IMR-90 (cell line): ENCODE results near the gene DPEP2NB. TPM values are rescaled to one million over a fixed set of nuclear protein-coding genes. Genes with fewer than 3 reads are reported as not detected.

Experiments
- ATAC-seq: fragments of 200-7000 bp; cut with Tn5 transposase; 2 replicates; pipeline ENCODE4 v1.9.1; 2020; ENCODE audit warnings: low read depth, mild to moderate bottlenecking, moderate library complexity
- BruUV-seq: library from RNA; stranded (reverse); fragments of 400-500 nt; replicated peaks from 2 replicates; lab custom pipeline; 2021; lab: Mats Ljungman, UMichigan
- CTCF ChIA-PET: fragments of 300-600 bp; formaldehyde crosslinking; extraction: SDS; loops from one replicate; lab custom pipeline; 2021; ENCODE audit warnings: antibody characterized with exemption; lab: Yijun Ruan, JAX
- POLR2A ChIA-PET: fragments of 300-600 bp; sonication (Branson Sonifier 250); formaldehyde crosslinking; loops from one replicate; lab custom pipeline; 2022; ENCODE audit warnings: antibody characterized with exemption; ENCODE audit not compliant: unreplicated experiment; lab: Charles Lee
- DNase-seq: peaks from one replicate; pipeline ENCODE4 v3.0.0; 2013
- H2AFZ ChIP-seq: replicated peaks from 2 replicates; pipeline ENCODE3; 2013; ENCODE audit warnings: low read length, mild to moderate bottlenecking; ENCODE audit not compliant: poor library complexity
- H2AK5ac ChIP-seq: 2 replicates; pipeline ENCODE4 v1.6.1; 2013; ENCODE audit warnings: low read depth, low read length, inconsistent platforms
- H2AK9ac ChIP-seq: replicated peaks from 2 replicates; pipeline ENCODE3; 2013; ENCODE audit warnings: mild to moderate bottlenecking, low read depth, low read length, moderate library complexity; ENCODE audit not compliant: poor library complexity
- H2BK120ac ChIP-seq: 2 replicates; pipeline ENCODE4 v1.6.1; 2013; ENCODE audit warnings: low read depth, low read length, inconsistent platforms
- H2BK15ac ChIP-seq: 3 replicates; pipeline ENCODE4 v1.6.1; 2013; ENCODE audit warnings: low read depth, low read length, inconsistent platforms
- H2BK20ac ChIP-seq: 2 replicates; pipeline ENCODE4 v1.6.1; 2013; ENCODE audit warnings: low read depth, mild to moderate bottlenecking, inconsistent platforms, low read length, moderate library complexity
- H2BK5ac ChIP-seq: 2 replicates; pipeline ENCODE4 v1.6.1; 2013; ENCODE audit warnings: mild to moderate bottlenecking, low read depth, low read length, inconsistent platforms; ENCODE audit not compliant: poor library complexity, severe bottlenecking
- H3K14ac ChIP-seq: replicated peaks from 2 replicates; pipeline ENCODE4 v1.6.1; 2013; ENCODE audit warnings: low read depth, low read length, inconsistent platforms
- H3K18ac ChIP-seq: 2 replicates; pipeline ENCODE4 v1.6.1; 2013; ENCODE audit warnings: low read depth, low read length, control low read depth
- H3K23ac ChIP-seq: 2 replicates; pipeline ENCODE4 v1.6.1; 2013; ENCODE audit warnings: low read depth, low read length, inconsistent platforms
- H3K27ac ChIP-seq: 2 replicates; pipeline ENCODE4 v1.5.1; 2013; ENCODE audit warnings: mild to moderate bottlenecking, control low read depth, low read length; ENCODE audit not compliant: insufficient read depth
- H3K27me3 ChIP-seq: 2 replicates; pipeline ENCODE4 v1.6.1; 2013; ENCODE audit warnings: low read length; ENCODE audit not compliant: control insufficient read depth, insufficient read depth
- H3K36me3 ChIP-seq: 2 replicates; pipeline ENCODE4 v1.6.1; 2013; ENCODE audit warnings: low read length, mixed read lengths; ENCODE audit not compliant: control insufficient read depth, insufficient read depth
- H3K4ac ChIP-seq: 2 replicates; pipeline ENCODE4 v1.6.1; 2013; ENCODE audit warnings: low read depth, low read length, inconsistent platforms
- H3K4me1 ChIP-seq: 2 replicates; pipeline ENCODE4 v1.6.1; 2013; ENCODE audit warnings: low read length, mixed read lengths; ENCODE audit not compliant: control insufficient read depth, insufficient read depth
- H3K4me2 ChIP-seq: 2 replicates; pipeline ENCODE4 v1.6.1; 2013; ENCODE audit warnings: low read depth, mild to moderate bottlenecking, control low read depth, low read length, moderate library complexity
- H3K4me3 ChIP-seq: 2 replicates; pipeline ENCODE4 v1.5.1; 2013; ENCODE audit warnings: low read depth, mild to moderate bottlenecking, control low read depth, low read length, moderate library complexity; ENCODE audit not compliant: insufficient read depth
- H3K56ac ChIP-seq: 2 replicates; pipeline ENCODE4 v1.6.1; 2013; ENCODE audit warnings: low read length, inconsistent platforms; ENCODE audit not compliant: insufficient read depth; ENCODE audit errors: extremely low read depth
- H3K79me1 ChIP-seq, 2 experiments: 2 replicates each; pipeline ENCODE4 v1.6.1; 2013; ENCODE audit warnings: low read length in 2 of 2, inconsistent platforms in 1 of 2, low read depth in 1 of 2
- H3K9ac ChIP-seq: 2 replicates; pipeline ENCODE4 v1.6.1; 2013; ENCODE audit warnings: low read depth, low read length, control low read depth
- H3K9me1 ChIP-seq: 2 replicates; pipeline ENCODE4 v1.6.1; 2013; ENCODE audit warnings: low read length, inconsistent platforms; ENCODE audit not compliant: insufficient read depth
- H3K9me3 ChIP-seq: 2 replicates; pipeline ENCODE4 v1.6.1; 2013; ENCODE audit warnings: low read length; ENCODE audit not compliant: control insufficient read depth, insufficient read depth
- H4K20me1 ChIP-seq: 2 replicates; pipeline ENCODE4 v1.6.1; 2013; ENCODE audit warnings: low read length, inconsistent platforms; ENCODE audit not compliant: insufficient read depth
- H4K5ac ChIP-seq: 2 replicates; pipeline ENCODE4 v1.6.1; 2013; ENCODE audit warnings: mild to moderate bottlenecking, low read depth, low read length, control low read depth
- H4K8ac ChIP-seq, 2 experiments: 2 replicates each; pipeline ENCODE4 v1.6.1; 2013; ENCODE audit warnings: low read depth in 2 of 2, low read length in 2 of 2, control low read depth in 1 of 2, inconsistent platforms in 1 of 2
- H4K91ac ChIP-seq: 2 replicates; pipeline ENCODE4 v1.6.1; 2013; ENCODE audit warnings: low read depth, low read length, inconsistent platforms; ENCODE audit not compliant: insufficient read depth
- BHLHE40 ChIP-seq: fragments of 150-350 bp; IDR thresholded peaks from 2 replicates; pipeline ENCODE4 v1.6.1; 2016; ENCODE audit warnings: mild to moderate bottlenecking, low read depth, low read length
- CHD1 ChIP-seq: IDR thresholded peaks from 2 replicates; pipeline ENCODE4 v1.6.1; 2012; ENCODE audit warnings: low read depth, low read length, improper control_type of control experiment
- MAFK ChIP-seq: IDR thresholded peaks from 2 replicates; pipeline ENCODE4 v1.6.1; 2012; ENCODE audit warnings: low read depth, low read length, improper control_type of control experiment
- MXI1 ChIP-seq: IDR thresholded peaks from 2 replicates; pipeline ENCODE4 v1.6.1; 2012; ENCODE audit warnings: low read depth, mild to moderate bottlenecking, low read length, moderate library complexity, borderline replicate concordance
- POLR2A ChIP-seq: IDR thresholded peaks from 2 replicates; pipeline ENCODE4 v1.6.1; 2012; ENCODE audit warnings: mild to moderate bottlenecking, low read depth, low read length
- RCOR1 ChIP-seq: IDR thresholded peaks from 2 replicates; pipeline ENCODE4 v1.6.1; 2012; ENCODE audit warnings: mild to moderate bottlenecking, low read length, improper control_type of control experiment; ENCODE audit not compliant: insufficient replicate concordance
- WGBS, 2 experiments: methylation state at CpG; one replicate each; pipeline versions ENCODE4 v1.1.5 to v1.1.7; 2013; ENCODE audit warnings: missing lambda C conversion rate in 2 of 2; ENCODE audit not compliant: insufficient read length in 1 of 2; ENCODE audit errors: extremely low coverage in 2 of 2; 5-methylcytosine and 5-hydroxymethylcytosine counted together
- dilution Hi-C: fragments of 300-500 bp; cut with HindIII; formaldehyde crosslinking; loops from one replicate; pipeline ENCODE4 v1.14.3; 2018; ENCODE audit warnings: low sequenced_read_pairs; ENCODE audit not compliant: unreplicated experiment
- in situ Hi-C: fragments of 300-500 bp; cut with MboI; formaldehyde crosslinking; loops from 3 replicates; pipeline ENCODE4 v1.14.3; 2019; ENCODE audit warnings: low sequenced_read_pairs, inconsistent platforms, mixed read lengths
- intact Hi-C: fragments of 100-400 bp; cut with micrococcal nuclease; formaldehyde crosslinking; loops from 2 replicates; pipeline ENCODE4 v1.10.0; 2022
- polyA plus RNA-seq, 3 experiments: library from polyadenylated mRNA; depleted of rRNA; stranded (reverse); fragments of >200 nt; gene quantifications; 2 replicates each; pipeline ENCODE4 v1.2.3, GENCODE V29; 2012; ENCODE audit warnings: low replicate concordance in 1 of 3
- total RNA-seq: library from RNA; depleted of rRNA; stranded (reverse); fragments of >200 nt; gene quantifications from 2 replicates; pipeline ENCODE4 v1.2.3, GENCODE V29; 2012
- TF ChIP-seq, protein P1 (sequence below): conservative IDR thresholded peaks from 2 replicates; pipeline ENCODE4 v1.5.1; 2012; ENCODE audit warnings: mild to moderate bottlenecking, low read depth, low read length, improper control_type of control experiment
- TF ChIP-seq, protein P2 (sequence below): fragments of 150-350 bp; IDR thresholded peaks from 2 replicates; pipeline ENCODE4 v1.6.1; 2016; ENCODE audit warnings: low read depth, mild to moderate bottlenecking, low read length, moderate library complexity, borderline replicate concordance
- TF ChIP-seq, protein P3 (sequence below): fragments of 150-350 bp; IDR thresholded peaks from 2 replicates; pipeline ENCODE4 v1.6.1; 2017; ENCODE audit warnings: mild to moderate bottlenecking, antibody characterized with exemption, low read length, low read depth

Gene DPEP2NB
- total and polyA plus RNA-seq, 2 of the 4 experiments (the other 2 are of a cell fraction) = not detected

DNA sequence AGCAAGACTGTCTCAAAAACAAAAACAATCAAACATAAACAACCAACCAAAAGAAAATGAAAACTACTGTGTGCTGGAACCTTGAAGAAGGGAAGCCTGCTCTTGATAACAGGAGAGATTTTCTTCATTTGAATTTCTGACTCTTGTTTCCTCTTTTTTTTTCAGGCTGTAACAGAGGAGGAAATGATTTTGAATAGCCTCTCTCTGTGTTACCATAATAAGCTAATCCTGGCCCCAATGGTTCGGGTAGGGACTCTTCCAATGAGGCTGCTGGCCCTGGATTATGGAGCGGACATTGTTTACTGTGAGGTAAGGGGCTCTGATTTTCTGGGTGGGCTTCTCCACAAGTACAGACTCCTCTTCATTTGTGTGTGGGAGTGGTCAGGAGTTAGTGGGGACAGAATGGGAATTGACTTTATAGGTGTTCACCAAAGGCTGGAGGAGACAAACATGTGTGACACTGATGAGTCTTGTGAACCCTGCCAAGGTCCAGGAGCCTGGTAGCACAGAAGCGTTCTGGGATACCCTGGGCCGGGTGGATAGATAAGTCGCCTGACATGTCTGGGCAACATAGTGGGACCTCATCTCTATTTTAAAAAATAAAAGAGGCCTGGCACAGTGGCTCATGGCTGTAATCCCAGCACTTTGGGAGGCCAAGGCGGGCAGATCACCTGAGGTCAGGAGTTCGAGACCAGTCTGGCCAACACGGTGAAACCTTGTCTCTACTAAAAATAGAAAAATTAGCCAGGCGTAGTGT, 22.3 kb upstream of the DPEP2NB start (continued):
- TF ChIP-seq, protein P1, sequence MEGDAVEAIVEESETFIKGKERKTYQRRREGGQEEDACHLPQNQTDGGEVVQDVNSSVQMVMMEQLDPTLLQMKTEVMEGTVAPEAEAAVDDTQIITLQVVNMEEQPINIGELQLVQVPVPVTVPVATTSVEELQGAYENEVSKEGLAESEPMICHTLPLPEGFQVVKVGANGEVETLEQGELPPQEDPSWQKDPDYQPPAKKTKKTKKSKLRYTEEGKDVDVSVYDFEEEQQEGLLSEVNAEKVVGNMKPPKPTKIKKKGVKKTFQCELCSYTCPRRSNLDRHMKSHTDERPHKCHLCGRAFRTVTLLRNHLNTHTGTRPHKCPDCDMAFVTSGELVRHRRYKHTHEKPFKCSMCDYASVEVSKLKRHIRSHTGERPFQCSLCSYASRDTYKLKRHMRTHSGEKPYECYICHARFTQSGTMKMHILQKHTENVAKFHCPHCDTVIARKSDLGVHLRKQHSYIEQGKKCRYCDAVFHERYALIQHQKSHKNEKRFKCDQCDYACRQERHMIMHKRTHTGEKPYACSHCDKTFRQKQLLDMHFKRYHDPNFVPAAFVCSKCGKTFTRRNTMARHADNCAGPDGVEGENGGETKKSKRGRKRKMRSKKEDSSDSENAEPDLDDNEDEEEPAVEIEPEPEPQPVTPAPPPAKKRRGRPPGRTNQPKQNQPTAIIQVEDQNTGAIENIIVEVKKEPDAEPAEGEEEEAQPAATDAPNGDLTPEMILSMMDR = no peak
- no peak for TF ChIP-seq POLR2A

DNA sequence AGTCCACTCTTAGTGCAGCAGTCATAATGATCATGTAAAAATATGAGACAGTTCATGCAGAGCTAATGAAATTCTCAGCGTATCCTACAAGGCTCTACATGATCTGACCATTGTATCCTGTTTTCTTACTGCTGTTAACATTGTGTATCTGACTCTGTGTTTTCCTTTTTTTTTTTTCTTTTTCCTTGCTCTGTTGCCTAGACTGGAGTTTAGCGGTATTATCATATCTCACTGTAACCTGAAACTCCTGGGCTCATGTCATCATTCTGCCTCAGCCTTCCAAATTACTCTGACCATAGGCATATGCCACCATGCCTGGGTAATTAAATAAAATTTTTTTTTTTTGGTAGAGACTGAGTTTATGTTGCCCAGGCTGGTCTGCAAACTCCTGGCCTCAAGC, 19.5 kb upstream of the DPEP2NB start:
- H3K27me3 ChIP-seq = no peaks in the 10 kb centered on the region
- CTCF ChIA-PET = interaction anchor here (0.6 kb wide), 2 partner anchors 28 to 75 kb away, joined by 3 to 4 read pairs; no protein-coding TSS in a partner anchor
- in situ Hi-C loops = no loop called here
- TF ChIP-seq, protein P2, sequence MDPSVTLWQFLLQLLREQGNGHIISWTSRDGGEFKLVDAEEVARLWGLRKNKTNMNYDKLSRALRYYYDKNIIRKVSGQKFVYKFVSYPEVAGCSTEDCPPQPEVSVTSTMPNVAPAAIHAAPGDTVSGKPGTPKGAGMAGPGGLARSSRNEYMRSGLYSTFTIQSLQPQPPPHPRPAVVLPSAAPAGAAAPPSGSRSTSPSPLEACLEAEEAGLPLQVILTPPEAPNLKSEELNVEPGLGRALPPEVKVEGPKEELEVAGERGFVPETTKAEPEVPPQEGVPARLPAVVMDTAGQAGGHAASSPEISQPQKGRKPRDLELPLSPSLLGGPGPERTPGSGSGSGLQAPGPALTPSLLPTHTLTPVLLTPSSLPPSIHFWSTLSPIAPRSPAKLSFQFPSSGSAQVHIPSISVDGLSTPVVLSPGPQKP = no peak
- TF ChIP-seq, protein P1 = no peak
- TF ChIP-seq, protein P3, sequence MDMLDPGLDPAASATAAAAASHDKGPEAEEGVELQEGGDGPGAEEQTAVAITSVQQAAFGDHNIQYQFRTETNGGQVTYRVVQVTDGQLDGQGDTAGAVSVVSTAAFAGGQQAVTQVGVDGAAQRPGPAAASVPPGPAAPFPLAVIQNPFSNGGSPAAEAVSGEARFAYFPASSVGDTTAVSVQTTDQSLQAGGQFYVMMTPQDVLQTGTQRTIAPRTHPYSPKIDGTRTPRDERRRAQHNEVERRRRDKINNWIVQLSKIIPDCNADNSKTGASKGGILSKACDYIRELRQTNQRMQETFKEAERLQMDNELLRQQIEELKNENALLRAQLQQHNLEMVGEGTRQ = no peak
- TF ChIP-seq MXI1 (no peak), BHLHE40 (no peak), MAFK (no peak), CHD1 (no peak), RCOR1 (no peak), POLR2A (no peak)

More for the DNA sequence above, 19.5 kb upstream of the DPEP2NB start:
- peaks cover 5% of the 10 kb centered on the region; the same call in 1 of the 2 replicates for H3K9me1 ChIP-seq
- no peak overlapping the region for H2BK15ac ChIP-seq
- peaks cover 10% of the 10 kb centered on the region for H3K36me3 ChIP-seq
- no peak overlapping the region for H2AK9ac ChIP-seq
- intact Hi-C loops (loop anchor here (10.0 kb wide), 1 partner anchor 360 kb away; no protein-coding TSS in a partner anchor), dilution Hi-C loops (no loop called here)
- no peak overlapping the region for H4K8ac ChIP-seq
- no peak overlapping the region for H2AFZ ChIP-seq
- H3K56ac ChIP-seq = no peak overlapping the region
- no peak overlapping the region for H3K4me2 ChIP-seq
- H2BK20ac ChIP-seq = no peak overlapping the region
- no peaks in the 10 kb centered on the region for H3K9me3 ChIP-seq
- H4K5ac ChIP-seq = no peak overlapping the region
- no peak for DNase-seq
- H2BK5ac ChIP-seq = no peak overlapping the region
- no peak overlapping the region for H2BK120ac ChIP-seq
- no peak overlapping the region for H3K9ac ChIP-seq
- no peak overlapping the region for H3K27ac ChIP-seq
- POLR2A ChIA-PET = no interaction called here
- no peak overlapping the region for H4K91ac ChIP-seq
- no peaks in the 10 kb centered on the region for H3K4me1 ChIP-seq
- WGBS, 2 experiments = no CpG with 5 or more reads among the region's 2 CpGs
- H2AK5ac ChIP-seq = no peak overlapping the region
- H3K79me1 ChIP-seq = peaks cover 6 to 7% of the 10 kb centered on the region in 2 experiments; a peak in 2 of 4 replicates
- no peak overlapping the region for H3K4ac ChIP-seq
- no peak overlapping the region for H3K18ac ChIP-seq
- H3K23ac ChIP-seq = no peak overlapping the region
- no TSS peak for BruUV-seq
- ATAC-seq = no peak
- H3K4me3 ChIP-seq = no peak overlapping the region
- H4K20me1 ChIP-seq = no peaks in the 10 kb centered on the region
- H3K14ac ChIP-seq = no peak overlapping the region
